GM12874 (cell line): ENCODE data around the gene ARHGAP26.

Experiments
- TF ChIP-seq, protein P1 (sequence below): IDR thresholded peaks from 2 replicates; pipeline ENCODE4 v1.5.1; 2011; ENCODE audit warnings: low read depth, mild to moderate bottlenecking, control low read depth, low read length, moderate library complexity; ENCODE audit not compliant: insufficient read depth

Gene ARHGAP26

DNA sequence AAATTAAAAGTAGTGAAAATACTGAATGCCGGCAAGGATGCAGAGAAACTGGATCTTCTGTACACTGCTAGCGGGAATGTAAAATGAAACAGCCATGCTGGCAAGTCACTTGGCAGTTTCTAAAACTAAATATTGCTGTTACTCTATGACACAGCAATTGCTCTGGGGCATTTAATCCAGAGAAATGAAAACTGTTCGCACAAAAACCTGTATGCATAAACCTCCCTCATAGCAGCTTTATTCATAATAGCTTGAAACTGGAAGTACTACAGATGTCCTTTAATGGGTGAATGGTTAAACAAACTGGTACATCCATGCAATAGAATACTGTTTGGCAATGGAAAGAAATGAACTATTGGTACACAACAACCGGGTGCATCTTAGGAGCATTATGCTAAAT lies 167.2 kb downstream of the ARHGAP26 start:
- TF ChIP-seq, protein P1, sequence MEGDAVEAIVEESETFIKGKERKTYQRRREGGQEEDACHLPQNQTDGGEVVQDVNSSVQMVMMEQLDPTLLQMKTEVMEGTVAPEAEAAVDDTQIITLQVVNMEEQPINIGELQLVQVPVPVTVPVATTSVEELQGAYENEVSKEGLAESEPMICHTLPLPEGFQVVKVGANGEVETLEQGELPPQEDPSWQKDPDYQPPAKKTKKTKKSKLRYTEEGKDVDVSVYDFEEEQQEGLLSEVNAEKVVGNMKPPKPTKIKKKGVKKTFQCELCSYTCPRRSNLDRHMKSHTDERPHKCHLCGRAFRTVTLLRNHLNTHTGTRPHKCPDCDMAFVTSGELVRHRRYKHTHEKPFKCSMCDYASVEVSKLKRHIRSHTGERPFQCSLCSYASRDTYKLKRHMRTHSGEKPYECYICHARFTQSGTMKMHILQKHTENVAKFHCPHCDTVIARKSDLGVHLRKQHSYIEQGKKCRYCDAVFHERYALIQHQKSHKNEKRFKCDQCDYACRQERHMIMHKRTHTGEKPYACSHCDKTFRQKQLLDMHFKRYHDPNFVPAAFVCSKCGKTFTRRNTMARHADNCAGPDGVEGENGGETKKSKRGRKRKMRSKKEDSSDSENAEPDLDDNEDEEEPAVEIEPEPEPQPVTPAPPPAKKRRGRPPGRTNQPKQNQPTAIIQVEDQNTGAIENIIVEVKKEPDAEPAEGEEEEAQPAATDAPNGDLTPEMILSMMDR = no peak

DNA sequence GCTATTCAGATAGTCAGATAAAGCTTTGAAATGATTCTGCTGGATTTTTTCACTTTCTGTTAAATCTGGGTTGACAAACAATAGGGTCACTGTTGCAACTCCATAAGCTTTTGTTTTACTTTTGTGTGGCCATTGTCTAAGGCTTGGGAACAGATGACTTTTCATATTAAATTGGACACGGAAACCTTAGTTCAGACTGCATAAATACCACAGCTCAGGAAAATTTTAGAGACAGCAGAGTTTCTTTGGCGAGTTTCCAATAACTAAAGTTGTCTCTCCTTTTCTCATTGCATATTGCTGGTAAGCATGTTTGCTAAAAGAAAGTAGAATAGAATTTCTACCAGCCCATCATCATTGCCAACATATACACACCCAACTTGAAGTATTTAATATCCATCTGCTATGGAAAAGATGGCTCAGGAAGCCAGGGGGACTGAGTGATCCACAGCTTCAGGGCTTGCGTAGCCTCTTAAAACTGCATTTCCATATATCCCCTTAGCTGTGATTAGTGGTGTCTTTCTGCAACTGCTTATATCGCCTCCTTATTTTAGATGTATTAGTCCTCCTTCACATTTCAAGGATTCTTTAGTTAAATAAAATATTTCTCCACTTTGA lies 168.2 kb downstream of the ARHGAP26 start:
- TF ChIP-seq, protein P1 = no peak

DNA sequence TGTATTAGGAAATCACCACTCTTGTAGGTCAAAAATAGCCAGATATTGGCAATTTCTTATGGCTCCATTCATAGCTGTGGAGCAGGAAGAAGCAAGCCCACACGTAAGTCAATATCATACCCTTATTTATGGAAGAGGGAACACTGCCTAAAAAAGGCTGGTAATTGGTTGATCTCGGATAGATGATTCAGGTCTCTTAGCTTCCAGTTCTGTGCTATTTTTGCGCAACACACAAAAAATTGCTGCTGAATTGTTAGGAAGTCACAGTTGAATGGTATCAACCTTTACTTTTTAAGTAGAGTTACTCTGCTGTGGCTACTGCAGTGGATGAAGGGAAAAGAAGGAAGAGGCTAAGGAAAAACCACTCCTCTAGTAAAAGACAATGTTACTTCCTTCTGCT lies 168.8 kb downstream of the ARHGAP26 start:
- TF ChIP-seq, protein P1 = no peak

DNA sequence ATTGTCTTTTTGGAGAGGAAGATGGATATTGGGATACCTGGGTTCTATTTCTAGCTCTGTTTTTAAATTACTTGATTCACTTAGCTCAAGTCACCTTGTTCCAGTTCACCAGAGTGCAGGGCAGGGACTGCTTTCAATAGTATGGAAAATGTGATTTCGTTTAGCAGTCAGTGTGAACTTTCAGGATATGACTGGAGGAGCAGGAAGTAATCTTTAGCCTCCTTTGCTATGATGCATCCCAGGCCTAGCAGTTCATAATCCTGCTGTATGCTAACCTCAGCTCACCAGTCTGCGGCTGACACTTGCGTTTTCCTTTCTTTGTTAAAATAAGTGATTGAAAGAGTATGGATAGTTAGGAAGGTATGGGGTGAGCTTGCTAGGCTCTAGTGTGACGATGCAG lies 169.7 kb downstream of the ARHGAP26 start:
- TF ChIP-seq, protein P1 = no peak

DNA sequence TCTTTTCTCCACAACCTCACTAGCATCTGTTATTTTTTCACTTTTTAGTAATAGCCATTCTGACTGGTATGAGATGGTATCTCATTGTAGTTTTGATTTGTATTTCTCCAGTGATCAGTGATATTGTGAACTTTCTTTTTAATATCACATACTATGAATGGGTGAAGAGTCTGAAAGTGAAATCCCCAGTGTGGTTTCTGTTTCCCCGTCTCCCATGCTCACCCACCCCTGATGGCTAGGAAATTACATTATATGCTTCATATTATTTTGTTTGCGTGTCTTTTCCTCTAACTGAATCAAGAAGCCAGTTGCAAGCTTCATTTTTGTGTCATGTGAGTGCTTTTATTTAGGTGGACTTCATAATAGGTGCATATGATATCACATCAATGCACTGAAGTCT lies 171.1 kb downstream of the ARHGAP26 start:
- TF ChIP-seq, protein P1 = no peak

DNA sequence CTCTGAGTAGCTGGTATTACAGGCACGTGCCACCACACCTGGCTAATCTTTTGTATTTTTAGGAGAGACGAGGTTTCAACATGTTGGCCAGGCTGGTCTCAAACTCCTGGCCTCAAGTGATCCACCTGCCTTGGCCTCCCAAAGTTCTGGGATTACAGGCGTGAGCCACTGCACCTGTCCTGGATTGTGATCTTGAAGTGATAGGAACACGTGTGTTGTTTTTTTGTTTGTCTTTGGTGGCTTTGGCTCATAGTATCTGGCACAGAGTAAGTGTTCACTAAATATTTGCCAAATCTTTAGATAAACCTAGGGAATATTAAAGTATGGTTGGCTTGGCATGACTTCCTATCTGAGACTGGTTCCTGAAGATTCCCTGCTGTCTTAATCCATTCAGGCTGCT lies 172.7 kb downstream of the ARHGAP26 start:
- TF ChIP-seq, protein P1 = no peak

DNA sequence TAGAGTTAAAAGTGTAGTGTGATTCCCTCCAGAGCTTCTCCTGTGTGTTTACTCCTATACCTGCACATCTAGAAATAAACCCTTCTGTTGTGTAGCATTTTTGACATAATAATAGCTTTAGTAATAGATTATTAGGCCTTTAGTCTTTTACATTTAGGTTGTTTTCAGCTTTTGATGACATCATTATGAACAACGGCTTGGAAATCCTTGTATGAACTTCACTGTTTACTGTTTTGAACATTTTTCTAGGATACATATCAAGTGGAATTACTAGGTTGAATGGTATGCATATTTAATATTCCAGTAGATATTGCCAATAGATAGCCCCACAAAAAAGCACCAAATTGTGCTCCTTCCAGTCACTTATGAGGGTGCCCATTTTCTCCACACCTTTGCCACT lies 174.0 kb downstream of the ARHGAP26 start:
- TF ChIP-seq, protein P1 = no peak
